SK-N-SH (cell line): ENCODE results near the gene THSD7A. TPM values are rescaled to one million over a fixed set of nuclear protein-coding genes. Genes with fewer than 3 reads are reported as not detected.

Experiments used
- CTCF ChIA-PET: fragments of 300-600, 350-600 bp; formaldehyde crosslinking; extraction: SDS; loops from one replicate; lab custom pipeline; 2021; lab: Yijun Ruan, JAX
- POLR2A ChIA-PET: fragments of 350-600 bp; sonication (Branson Sonifier 250); formaldehyde crosslinking; extraction: SDS; loops from one replicate; lab custom pipeline; 2020; ENCODE audit warnings: antibody characterized with exemption, inconsistent platforms; lab: Yijun Ruan, JAX
- DNase-seq: peaks from one replicate; pipeline ENCODE4 v3.0.0; 2012
- H2AFZ ChIP-seq: fragments of 200-600 bp; sonication (generic); 2 replicates; pipeline ENCODE4 v1.8.1; 2016; ENCODE audit warnings: antibody characterized with exemption, mild to moderate bottlenecking, low read depth
- H3F3A ChIP-seq: fragments of 200-600 bp; sonication (generic); replicated peaks from 2 replicates; pipeline ENCODE3; 2016; ENCODE audit warnings: antibody characterized with exemption, mild to moderate bottlenecking; ENCODE audit not compliant: insufficient read depth
- H3K27ac ChIP-seq, 2 experiments: fragments of 200-500 bp in 1 of 2; fragments of 200-600 bp in 1 of 2; sonication (Bioruptor generic) in 1 of 2; sonication (generic), shearing (Covaris generic) in 1 of 2; 2 replicates each; pipeline versions ENCODE4 v1.5.1 to v1.6.1; 2014 to 2016; ENCODE audit warnings: low read depth in 2 of 2, inconsistent platforms in 1 of 2, low read length in 1 of 2, mild to moderate bottlenecking in 1 of 2, mixed read lengths in 1 of 2
- H3K27me3 ChIP-seq: fragments of 200-600 bp; sonication (generic), shearing (Covaris generic); 2 replicates; pipeline ENCODE4 v1.6.1; 2016; ENCODE audit warnings: mixed run types; ENCODE audit not compliant: insufficient read depth
- H3K36me3 ChIP-seq, 2 experiments: fragments of 200-500 bp in 1 of 2; fragments of 200-600 bp in 1 of 2; sonication (Bioruptor generic) in 1 of 2; sonication (generic) in 1 of 2; replicated peaks in 1 of 2; 2 replicates each; pipeline versions ENCODE3 to v1.5.1; 2014 to 2016; ENCODE audit warnings: low read length in 1 of 2, mild to moderate bottlenecking in 1 of 2; ENCODE audit not compliant: insufficient read depth in 2 of 2, control insufficient read depth in 1 of 2
- H3K4me1 ChIP-seq, 2 experiments: fragments of 200-500 bp in 1 of 2; fragments of 200-600 bp in 1 of 2; sonication (Bioruptor generic) in 1 of 2; sonication (generic), shearing (Covaris generic) in 1 of 2; 2 replicates each; pipeline versions ENCODE4 v1.5.1 to v1.6.1; 2014 to 2016; ENCODE audit warnings: low read depth in 1 of 2, low read length in 1 of 2, mixed run types in 1 of 2; ENCODE audit not compliant: insufficient read depth in 2 of 2, control insufficient read depth in 1 of 2
- H3K4me2 ChIP-seq: fragments of 200-600 bp; sonication (generic), shearing (Covaris generic); 2 replicates; pipeline ENCODE4 v1.6.1; 2017; ENCODE audit warnings: mixed run types
- H3K4me3 ChIP-seq, 2 experiments: fragments of 200-500 bp in 1 of 2; fragments of 200-600 bp in 1 of 2; sonication (Bioruptor generic) in 1 of 2; sonication (generic), shearing (Covaris generic) in 1 of 2; 2 replicates each; pipeline versions ENCODE4 v1.5.1 to v1.8.1; 2014 to 2016; ENCODE audit warnings: low read depth in 2 of 2, inconsistent platforms in 1 of 2, low read length in 1 of 2, mild to moderate bottlenecking in 1 of 2, mixed read lengths in 1 of 2, moderate library complexity in 1 of 2
- H3K79me2 ChIP-seq: fragments of 200-600 bp; sonication (generic); 2 replicates; pipeline ENCODE4 v1.8.1; 2017; ENCODE audit warnings: mild to moderate bottlenecking; ENCODE audit not compliant: insufficient read depth
- H3K9ac ChIP-seq: fragments of 200-600 bp; sonication (generic); 2 replicates; pipeline ENCODE4 v1.6.1; 2017; ENCODE audit warnings: mixed run types
- H3K9me2 ChIP-seq: fragments of 200-600 bp; sonication (generic); 2 replicates; pipeline ENCODE4 v1.6.1; 2017; ENCODE audit warnings: mixed run types
- H3K9me3 ChIP-seq: fragments of 200-600 bp; sonication (generic); 2 replicates; pipeline ENCODE4 v1.6.1; 2017; ENCODE audit warnings: mixed run types, mild to moderate bottlenecking, moderate library complexity
- H4K20me1 ChIP-seq: fragments of 200-600 bp; sonication (generic); 2 replicates; pipeline ENCODE4 v1.6.1; 2017; ENCODE audit warnings: mild to moderate bottlenecking, mixed run types; ENCODE audit not compliant: insufficient read depth
- CHD2 ChIP-seq: fragments of 150-350 bp; IDR thresholded peaks from 2 replicates; pipeline ENCODE4 v1.6.1; 2018; ENCODE audit warnings: low read length; ENCODE audit not compliant: partially characterized antibody
- EP300 ChIP-seq, 2 experiments: IDR thresholded peaks; 2 replicates each; pipeline versions ENCODE4 v1.4.0 to v1.6.1; 2012; ENCODE audit warnings: borderline replicate concordance in 1 of 2, low read depth in 1 of 2, low read length in 1 of 2
- EZH2phosphoT487 ChIP-seq: fragments of 200-600 bp; sonication (generic); IDR thresholded peaks from 2 replicates; pipeline ENCODE4 v1.6.1; 2017; ENCODE audit warnings: low read depth, mixed run types, mild to moderate bottlenecking, antibody characterized with exemption, moderate library complexity, borderline replicate concordance
- FOSL2 ChIP-seq: IDR thresholded peaks from 2 replicates; pipeline ENCODE4 v1.4.0; 2012; ENCODE audit warnings: low read depth, mild to moderate bottlenecking, moderate library complexity, borderline replicate concordance
- FOXJ3 ChIP-seq: sonication (generic); formaldehyde crosslinking; IDR thresholded peaks from 2 replicates; pipeline ENCODE4 v1.5.1; 2020; ENCODE audit warnings: mild to moderate bottlenecking, missing genetic modification reagents
- GATA2 ChIP-seq: sonication (generic); formaldehyde crosslinking; IDR thresholded peaks from 2 replicates; pipeline ENCODE4 v1.5.0; 2020; ENCODE audit warnings: mild to moderate bottlenecking, missing genetic modification reagents
- JUND ChIP-seq: IDR thresholded peaks from 2 replicates; pipeline ENCODE4 v1.4.0; 2012
- MXI1 ChIP-seq: IDR thresholded peaks from 2 replicates; pipeline ENCODE4 v1.6.1; 2012; ENCODE audit warnings: mild to moderate bottlenecking, low read depth, low read length, improper control_type of control experiment
- NRF1 ChIP-seq: IDR thresholded peaks from 2 replicates; pipeline ENCODE4 v1.6.1; 2012; ENCODE audit warnings: low read depth, mild to moderate bottlenecking, low read length
- RAD21 ChIP-seq: IDR thresholded peaks from 2 replicates; pipeline ENCODE4 v1.6.1; 2012; ENCODE audit warnings: mild to moderate bottlenecking, low read length
- RCOR1 ChIP-seq: fragments of 150-350 bp; IDR thresholded peaks from 2 replicates; pipeline ENCODE4 v1.6.1; 2017; ENCODE audit warnings: antibody characterized with exemption, low read length
- RXRA ChIP-seq: IDR thresholded peaks from 2 replicates; pipeline ENCODE4 v1.4.0; 2012; ENCODE audit warnings: low read depth, mild to moderate bottlenecking, borderline replicate concordance
- SIN3A ChIP-seq: IDR thresholded peaks from 2 replicates; pipeline ENCODE4 v1.6.1; 2012; ENCODE audit warnings: low read depth, mild to moderate bottlenecking, low read length, moderate library complexity, borderline replicate concordance
- SMC3 ChIP-seq: IDR thresholded peaks from 2 replicates; pipeline ENCODE4 v1.6.1; 2012; ENCODE audit warnings: low read depth, low read length, improper control_type of control experiment
- TAF1 ChIP-seq: IDR thresholded peaks from 2 replicates; pipeline ENCODE4 v1.6.1; 2012; ENCODE audit warnings: low read depth, mild to moderate bottlenecking, low read length, moderate library complexity, borderline replicate concordance
- WGBS: methylation state at CpG from one replicate; pipeline ENCODE4 v1.1.6; 2017; ENCODE audit warnings: low lambda C conversion rate; 5-methylcytosine and 5-hydroxymethylcytosine counted together
- polyA plus RNA-seq, 3 experiments: library from polyadenylated mRNA; depleted of rRNA; stranded (reverse); fragments of >200 nt; gene quantifications; 2 replicates each; pipeline ENCODE4 v1.2.3, GENCODE V29; 2012
- TF ChIP-seq, protein P1 (sequence below): fragments of 150-350 bp; IDR thresholded peaks from 2 replicates; pipeline ENCODE4 v1.6.1; 2017; ENCODE audit warnings: antibody characterized with exemption, low read length, low read depth, borderline replicate concordance
- TF ChIP-seq, protein P2 (sequence below): IDR thresholded peaks from 2 replicates; pipeline ENCODE4 v1.4.0; 2012; ENCODE audit warnings: low read depth, borderline replicate concordance
- TF ChIP-seq, protein P3 (sequence below): IDR thresholded peaks from 2 replicates; pipeline ENCODE4; 2012
- TF ChIP-seq, protein P4 (sequence below): IDR thresholded peaks from 2 replicates; pipeline ENCODE4 v1.6.1; 2012; ENCODE audit warnings: mild to moderate bottlenecking, low read depth, low read length, moderate library complexity
- TF ChIP-seq, protein P5 (sequence below): IDR thresholded peaks from 2 replicates; pipeline ENCODE4 v1.4.0; 2012; ENCODE audit warnings: low read depth
- TF ChIP-seq, protein P6 (sequence below): IDR thresholded peaks from 2 replicates; pipeline ENCODE4 v1.4.0; 2012; ENCODE audit warnings: low read depth, borderline replicate concordance

Gene THSD7A
- polyA plus RNA-seq, 1 of the 3 experiments (the other 2 are of a cell fraction) = 0.16 TPM

DNA sequence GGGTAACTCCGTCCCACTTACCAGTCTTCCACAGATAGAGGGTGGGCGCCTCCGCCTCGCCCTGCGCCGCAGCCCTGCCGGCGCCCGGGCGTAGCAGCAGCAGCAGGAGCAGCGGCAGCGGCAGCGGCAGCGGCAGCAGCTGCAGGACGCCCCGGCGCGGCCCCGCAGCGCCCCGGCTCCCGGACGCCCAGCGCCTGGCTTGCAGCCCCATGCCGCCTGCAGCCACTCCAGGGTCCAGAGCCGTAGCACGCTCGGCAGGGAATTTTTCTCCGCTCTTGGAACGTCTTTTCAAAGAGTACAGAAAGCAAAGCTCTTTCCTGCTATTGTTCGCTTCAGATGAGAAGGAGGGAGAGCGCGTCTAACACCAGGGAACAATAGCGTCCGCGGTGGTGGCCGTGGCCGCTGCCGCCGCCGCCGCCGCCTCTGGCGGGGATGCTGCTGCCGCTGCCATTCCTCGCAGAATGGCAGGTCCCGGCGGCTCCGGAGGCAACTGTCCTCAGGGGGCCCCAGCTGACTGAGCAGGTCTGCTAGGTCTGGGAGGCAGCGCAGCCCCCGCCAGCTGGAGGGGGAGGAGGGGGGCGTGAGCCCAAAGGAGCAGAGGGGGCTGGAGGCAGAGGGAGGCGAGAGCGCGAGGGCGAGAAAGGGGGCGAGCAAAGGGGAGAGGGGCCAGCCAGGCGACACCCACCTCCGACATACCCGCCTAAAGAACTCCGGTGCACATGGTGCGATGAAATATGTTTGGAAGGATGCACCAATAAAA is at the start of gene THSD7A (continued):
- TF ChIP-seq, protein P1, sequence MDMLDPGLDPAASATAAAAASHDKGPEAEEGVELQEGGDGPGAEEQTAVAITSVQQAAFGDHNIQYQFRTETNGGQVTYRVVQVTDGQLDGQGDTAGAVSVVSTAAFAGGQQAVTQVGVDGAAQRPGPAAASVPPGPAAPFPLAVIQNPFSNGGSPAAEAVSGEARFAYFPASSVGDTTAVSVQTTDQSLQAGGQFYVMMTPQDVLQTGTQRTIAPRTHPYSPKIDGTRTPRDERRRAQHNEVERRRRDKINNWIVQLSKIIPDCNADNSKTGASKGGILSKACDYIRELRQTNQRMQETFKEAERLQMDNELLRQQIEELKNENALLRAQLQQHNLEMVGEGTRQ = no peak
- TF ChIP-seq, protein P2, sequence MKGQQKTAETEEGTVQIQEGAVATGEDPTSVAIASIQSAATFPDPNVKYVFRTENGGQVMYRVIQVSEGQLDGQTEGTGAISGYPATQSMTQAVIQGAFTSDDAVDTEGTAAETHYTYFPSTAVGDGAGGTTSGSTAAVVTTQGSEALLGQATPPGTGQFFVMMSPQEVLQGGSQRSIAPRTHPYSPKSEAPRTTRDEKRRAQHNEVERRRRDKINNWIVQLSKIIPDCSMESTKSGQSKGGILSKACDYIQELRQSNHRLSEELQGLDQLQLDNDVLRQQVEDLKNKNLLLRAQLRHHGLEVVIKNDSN = no peak
- no peak; the same call in 1 of the 2 replicates for TF ChIP-seq SMC3
- TF ChIP-seq RCOR1 = no peak
- no peak for TF ChIP-seq RXRA
- no peak for TF ChIP-seq SIN3A
- TF ChIP-seq EZH2phosphoT487 = no peak
- TF ChIP-seq JUND = no peak
- no peak for TF ChIP-seq TAF1
- no peak for TF ChIP-seq EP300 (IDR thresholded peaks at IDR 0.05; ENCODE audit: borderline replicate concordance in 1 of 2, low read depth in 1 of 2, low read length in 1 of 2)
- 0 out of 2 replicates have a peak, but pooled peaks have one; percentile 8 for TF ChIP-seq GATA2
- TF ChIP-seq FOXJ3 (CRISPR knock-in tag) = 0 out of 2 replicates have a peak, but pooled peaks have one; percentile 40
- TF ChIP-seq RAD21 = peak; percentile 10; the same call in 1 of the 2 replicates
- peak; percentile 83; the same call in 1 of the 2 replicates for TF ChIP-seq MXI1
- no peak for TF ChIP-seq NRF1
- TF ChIP-seq, protein P3, sequence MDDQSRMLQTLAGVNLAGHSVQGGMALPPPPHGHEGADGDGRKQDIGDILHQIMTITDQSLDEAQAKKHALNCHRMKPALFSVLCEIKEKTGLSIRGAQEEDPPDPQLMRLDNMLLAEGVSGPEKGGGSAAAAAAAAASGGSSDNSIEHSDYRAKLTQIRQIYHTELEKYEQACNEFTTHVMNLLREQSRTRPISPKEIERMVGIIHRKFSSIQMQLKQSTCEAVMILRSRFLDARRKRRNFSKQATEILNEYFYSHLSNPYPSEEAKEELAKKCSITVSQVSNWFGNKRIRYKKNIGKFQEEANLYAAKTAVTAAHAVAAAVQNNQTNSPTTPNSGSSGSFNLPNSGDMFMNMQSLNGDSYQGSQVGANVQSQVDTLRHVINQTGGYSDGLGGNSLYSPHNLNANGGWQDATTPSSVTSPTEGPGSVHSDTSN = no peak
- peak; percentile 37 for TF ChIP-seq CHD2

DNA sequence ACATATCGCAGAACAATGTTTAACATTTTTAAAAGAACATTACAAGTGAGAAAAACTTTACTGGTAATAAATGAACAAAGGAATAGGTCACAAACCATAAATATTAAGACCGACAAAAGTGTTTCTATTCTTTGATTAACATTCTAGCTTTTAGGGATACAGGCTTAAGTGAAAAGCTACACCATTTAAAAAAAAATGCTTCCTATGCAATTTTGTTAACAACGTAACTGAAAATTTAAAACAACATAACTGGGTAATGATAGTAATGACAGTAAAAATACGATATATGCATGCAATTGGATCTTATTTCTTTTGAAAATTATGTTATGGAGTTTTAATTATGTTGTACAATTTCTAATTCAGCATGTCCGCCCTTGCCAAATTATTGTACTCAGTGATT is 49.7 kb upstream of the THSD7A start:
- H3K36me3 ChIP-seq = no peaks in the 10 kb centered on the region
- no peaks in the 10 kb centered on the region for H3K9me3 ChIP-seq
- H3K9me2 ChIP-seq = no peaks in the 10 kb centered on the region
- no peak overlapping the region for H3K4me2 ChIP-seq
- ChIA-PET CTCF (no interaction called here), POLR2A (no interaction called here)
- H3K27me3 ChIP-seq = no peaks in the 10 kb centered on the region
- H3F3A ChIP-seq = no peaks in the 10 kb centered on the region
- H4K20me1 ChIP-seq = no peaks in the 10 kb centered on the region
- no peak for DNase-seq
- H3K27ac ChIP-seq = no peak overlapping the region
- no peak overlapping the region for H3K9ac ChIP-seq
- H3K4me3 ChIP-seq = no peak overlapping the region
- 59% methylated on average over 5 of the region's 5 CpGs for WGBS
- no peaks in the 10 kb centered on the region for H3K4me1 ChIP-seq
- no peaks in the 10 kb centered on the region for H3K79me2 ChIP-seq
- no peak overlapping the region for H2AFZ ChIP-seq
- TF ChIP-seq, protein P4, sequence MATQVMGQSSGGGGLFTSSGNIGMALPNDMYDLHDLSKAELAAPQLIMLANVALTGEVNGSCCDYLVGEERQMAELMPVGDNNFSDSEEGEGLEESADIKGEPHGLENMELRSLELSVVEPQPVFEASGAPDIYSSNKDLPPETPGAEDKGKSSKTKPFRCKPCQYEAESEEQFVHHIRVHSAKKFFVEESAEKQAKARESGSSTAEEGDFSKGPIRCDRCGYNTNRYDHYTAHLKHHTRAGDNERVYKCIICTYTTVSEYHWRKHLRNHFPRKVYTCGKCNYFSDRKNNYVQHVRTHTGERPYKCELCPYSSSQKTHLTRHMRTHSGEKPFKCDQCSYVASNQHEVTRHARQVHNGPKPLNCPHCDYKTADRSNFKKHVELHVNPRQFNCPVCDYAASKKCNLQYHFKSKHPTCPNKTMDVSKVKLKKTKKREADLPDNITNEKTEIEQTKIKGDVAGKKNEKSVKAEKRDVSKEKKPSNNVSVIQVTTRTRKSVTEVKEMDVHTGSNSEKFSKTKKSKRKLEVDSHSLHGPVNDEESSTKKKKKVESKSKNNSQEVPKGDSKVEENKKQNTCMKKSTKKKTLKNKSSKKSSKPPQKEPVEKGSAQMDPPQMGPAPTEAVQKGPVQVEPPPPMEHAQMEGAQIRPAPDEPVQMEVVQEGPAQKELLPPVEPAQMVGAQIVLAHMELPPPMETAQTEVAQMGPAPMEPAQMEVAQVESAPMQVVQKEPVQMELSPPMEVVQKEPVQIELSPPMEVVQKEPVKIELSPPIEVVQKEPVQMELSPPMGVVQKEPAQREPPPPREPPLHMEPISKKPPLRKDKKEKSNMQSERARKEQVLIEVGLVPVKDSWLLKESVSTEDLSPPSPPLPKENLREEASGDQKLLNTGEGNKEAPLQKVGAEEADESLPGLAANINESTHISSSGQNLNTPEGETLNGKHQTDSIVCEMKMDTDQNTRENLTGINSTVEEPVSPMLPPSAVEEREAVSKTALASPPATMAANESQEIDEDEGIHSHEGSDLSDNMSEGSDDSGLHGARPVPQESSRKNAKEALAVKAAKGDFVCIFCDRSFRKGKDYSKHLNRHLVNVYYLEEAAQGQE = no peak
- TF ChIP-seq, protein P5, sequence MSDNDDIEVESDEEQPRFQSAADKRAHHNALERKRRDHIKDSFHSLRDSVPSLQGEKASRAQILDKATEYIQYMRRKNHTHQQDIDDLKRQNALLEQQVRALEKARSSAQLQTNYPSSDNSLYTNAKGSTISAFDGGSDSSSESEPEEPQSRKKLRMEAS = no peak
- TF ChIP-seq SMC3 = no peak
- TF ChIP-seq, protein P3 = no peak
- no peak for TF ChIP-seq FOSL2
- TF ChIP-seq, protein P6, sequence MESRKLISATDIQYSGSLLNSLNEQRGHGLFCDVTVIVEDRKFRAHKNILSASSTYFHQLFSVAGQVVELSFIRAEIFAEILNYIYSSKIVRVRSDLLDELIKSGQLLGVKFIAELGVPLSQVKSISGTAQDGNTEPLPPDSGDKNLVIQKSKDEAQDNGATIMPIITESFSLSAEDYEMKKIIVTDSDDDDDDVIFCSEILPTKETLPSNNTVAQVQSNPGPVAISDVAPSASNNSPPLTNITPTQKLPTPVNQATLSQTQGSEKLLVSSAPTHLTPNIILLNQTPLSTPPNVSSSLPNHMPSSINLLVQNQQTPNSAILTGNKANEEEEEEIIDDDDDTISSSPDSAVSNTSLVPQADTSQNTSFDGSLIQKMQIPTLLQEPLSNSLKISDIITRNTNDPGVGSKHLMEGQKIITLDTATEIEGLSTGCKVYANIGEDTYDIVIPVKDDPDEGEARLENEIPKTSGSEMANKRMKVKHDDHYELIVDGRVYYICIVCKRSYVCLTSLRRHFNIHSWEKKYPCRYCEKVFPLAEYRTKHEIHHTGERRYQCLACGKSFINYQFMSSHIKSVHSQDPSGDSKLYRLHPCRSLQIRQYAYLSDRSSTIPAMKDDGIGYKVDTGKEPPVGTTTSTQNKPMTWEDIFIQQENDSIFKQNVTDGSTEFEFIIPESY = no peak
- TF ChIP-seq FOXJ3 (CRISPR knock-in tag) = no peak
